ENCODE results near the gene SLC17A2.

GRCh38 chr6:25869840-25870239 is 60.7 kb downstream of the SLC17A2 start:
- no peak for TF ChIP-seq CTCF (conservative IDR thresholded peaks at IDR 0.05; ENCODE audit: low read depth, low read length)
- no peak for TF ChIP-seq POLR2A (IDR thresholded peaks at IDR 0.05; ENCODE audit: low read depth, low read length)
- peak; percentile 69 for TF ChIP-seq MAFK (IDR thresholded peaks at IDR 0.05; ENCODE audit: low read depth, low read length)
- TF ChIP-seq SMC3 (IDR thresholded peaks at IDR 0.05; ENCODE audit: low read depth, low read length), result no peak
- no peak for TF ChIP-seq BHLHE40 (IDR thresholded peaks at IDR 0.05; ENCODE audit: low read depth, low read length)
- TF ChIP-seq RAD21 (IDR thresholded peaks at IDR 0.05; ENCODE audit: low read length), result no peak
- no peak for TF ChIP-seq RCOR1 (IDR thresholded peaks at IDR 0.05; ENCODE audit: insufficient replicate concordance, low read length)
- TF ChIP-seq CHD1 (IDR thresholded peaks at IDR 0.05; ENCODE audit: low read depth, low read length), result no peak
- TF ChIP-seq RFX5 (IDR thresholded peaks at IDR 0.05; ENCODE audit: low read depth, low read length), result no peak
- TF ChIP-seq USF2 (IDR thresholded peaks at IDR 0.05; ENCODE audit: low read depth, low read length), result no peak
- no peak for TF ChIP-seq CEBPB (IDR thresholded peaks at IDR 0.05; ENCODE audit: low read depth, low read length)
- TF ChIP-seq FOS (IDR thresholded peaks at IDR 0.05; ENCODE audit: low read depth, low read length), result no peak
- TF ChIP-seq ELK1 (IDR thresholded peaks at IDR 0.05; ENCODE audit: borderline replicate concordance, low read depth, low read length), result no peak

Measured in IMR-90 (cell line).